Uterus (tissue), 2 donors: ENCODE measurements around the gene HAVCR2.

ENCODE experiments used
- POLR2A ChIP-seq, 2 donors: fragments of 450-650 bp; IDR thresholded peaks; one replicate each; pipeline ENCODE4 v1.6.1; 2016; ENCODE audit warnings: antibody characterized with exemption in 2 of 2, mild to moderate bottlenecking in 1 of 2, moderate library complexity in 1 of 2
- TF ChIP-seq, protein P1 (sequence below), 4 experiments: fragments of 200-600 bp in 2 of 4; fragments of 450-650 bp in 2 of 4; sonication (generic) in 2 of 4; IDR thresholded peaks; one replicate each; pipeline ENCODE4 v1.5.1; 2016 to 2019; ENCODE audit warnings: antibody characterized with exemption in 4 of 4, mild to moderate bottlenecking in 2 of 4, moderate library complexity in 1 of 4

DNA sequence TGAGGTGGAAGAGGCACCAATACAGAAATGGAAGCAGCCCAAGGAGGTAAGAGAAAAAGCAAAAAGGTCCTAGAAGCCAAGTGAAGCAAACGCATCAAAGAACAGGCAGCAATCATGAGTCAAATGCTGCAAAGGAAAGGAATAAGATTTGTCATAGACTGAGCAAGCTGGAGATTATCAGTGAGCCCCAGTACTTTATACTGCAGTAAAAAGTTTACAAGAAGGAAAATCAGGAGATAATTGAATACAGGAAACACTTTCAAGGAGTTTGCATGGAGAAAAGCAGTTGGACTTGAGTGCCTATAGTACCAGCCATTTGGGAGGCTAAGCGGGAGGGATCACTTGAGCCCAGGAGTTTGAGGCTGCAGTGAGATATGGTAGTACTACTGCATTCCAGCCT, 42.8 kb downstream of the HAVCR2 start:
- TF ChIP-seq, protein P1, sequence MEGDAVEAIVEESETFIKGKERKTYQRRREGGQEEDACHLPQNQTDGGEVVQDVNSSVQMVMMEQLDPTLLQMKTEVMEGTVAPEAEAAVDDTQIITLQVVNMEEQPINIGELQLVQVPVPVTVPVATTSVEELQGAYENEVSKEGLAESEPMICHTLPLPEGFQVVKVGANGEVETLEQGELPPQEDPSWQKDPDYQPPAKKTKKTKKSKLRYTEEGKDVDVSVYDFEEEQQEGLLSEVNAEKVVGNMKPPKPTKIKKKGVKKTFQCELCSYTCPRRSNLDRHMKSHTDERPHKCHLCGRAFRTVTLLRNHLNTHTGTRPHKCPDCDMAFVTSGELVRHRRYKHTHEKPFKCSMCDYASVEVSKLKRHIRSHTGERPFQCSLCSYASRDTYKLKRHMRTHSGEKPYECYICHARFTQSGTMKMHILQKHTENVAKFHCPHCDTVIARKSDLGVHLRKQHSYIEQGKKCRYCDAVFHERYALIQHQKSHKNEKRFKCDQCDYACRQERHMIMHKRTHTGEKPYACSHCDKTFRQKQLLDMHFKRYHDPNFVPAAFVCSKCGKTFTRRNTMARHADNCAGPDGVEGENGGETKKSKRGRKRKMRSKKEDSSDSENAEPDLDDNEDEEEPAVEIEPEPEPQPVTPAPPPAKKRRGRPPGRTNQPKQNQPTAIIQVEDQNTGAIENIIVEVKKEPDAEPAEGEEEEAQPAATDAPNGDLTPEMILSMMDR (IDR thresholded peaks at IDR 0.05), result no peak
- TF ChIP-seq POLR2A (IDR thresholded peaks at IDR 0.05), result no peak
